CD4-positive, alpha-beta T cell (primary cell): ENCODE data around the gene ABCC9. TPM values are rescaled to one million over a fixed set of nuclear protein-coding genes. Genes with fewer than 3 reads are reported as not detected.

ENCODE experiments used
- ATAC-seq: fragments of 200-7000 bp; cut with Tn5 transposase; one replicate; pipeline ENCODE4 v1.10.0; 2022; ENCODE audit warnings: mild to moderate bottlenecking; ENCODE audit not compliant: poor library complexity
- CTCF ChIA-PET: fragments of 350-600 bp; sonication (Branson Sonifier 250); formaldehyde crosslinking; loops from one replicate; lab custom pipeline; 2021; ENCODE audit warnings: antibody characterized with exemption, inconsistent platforms; lab: Charles Lee
- POLR2A ChIA-PET: fragments of 350-600 bp; sonication (Branson Sonifier 250); formaldehyde crosslinking; loops from one replicate; lab custom pipeline; 2021; ENCODE audit warnings: antibody characterized with exemption, inconsistent platforms; lab: Charles Lee
- DNase-seq, 14 experiments: peaks; one replicate each; pipeline ENCODE4 v3.0.0-alpha.2; 2013 to 2020; ENCODE audit warnings: mixed read lengths in 2 of 14
- H3K27ac ChIP-seq, 2 donors: one replicate each; pipeline versions ENCODE4 v1.5.1 to v1.7.0; 2013; ENCODE audit warnings: low read length in 2 of 2, low read depth in 1 of 2, mild to moderate bottlenecking in 1 of 2
- H3K27me3 ChIP-seq, 2 experiments: 1 replicate in 1 of 2; 2 replicates in 1 of 2; pipeline versions ENCODE4 v1.6.1 to v1.7.0; 2013; ENCODE audit warnings: low read length in 2 of 2, control low read depth in 1 of 2, mild to moderate bottlenecking in 1 of 2, moderate library complexity in 1 of 2; ENCODE audit not compliant: insufficient read depth in 2 of 2, control insufficient read depth in 1 of 2
- H3K36me3 ChIP-seq: one replicate; pipeline ENCODE4 v1.6.1; 2013; ENCODE audit warnings: low read length, control low read depth; ENCODE audit not compliant: insufficient read depth
- H3K4me1 ChIP-seq: one replicate; pipeline ENCODE4 v1.6.1; 2013; ENCODE audit warnings: low read length, control low read depth; ENCODE audit not compliant: insufficient read depth
- H3K4me3 ChIP-seq: one replicate; pipeline ENCODE4 v1.5.1; 2013; ENCODE audit warnings: mild to moderate bottlenecking, low read length, moderate library complexity
- H3K9me3 ChIP-seq, 2 experiments: 1 replicate in 1 of 2; 2 replicates in 1 of 2; pipeline versions ENCODE4 v1.6.1 to v1.7.0; 2013; ENCODE audit warnings: low read length in 2 of 2, mild to moderate bottlenecking in 2 of 2, control low read depth in 1 of 2, moderate library complexity in 1 of 2; ENCODE audit not compliant: control insufficient read depth in 1 of 2, insufficient read depth in 1 of 2
- H3K27ac Mint-ChIP-seq: one replicate; pipeline ENCODE4 v1.8.0; 2020; ENCODE audit warnings: mixed read lengths
- H3K27me3 Mint-ChIP-seq: one replicate; pipeline ENCODE4 v1.8.0; 2021; ENCODE audit warnings: mixed read lengths
- H3K36me3 Mint-ChIP-seq: one replicate; pipeline ENCODE4 v1.8.0; 2021; ENCODE audit warnings: low read depth, mixed read lengths
- H3K4me1 Mint-ChIP-seq: one replicate; pipeline ENCODE4 v1.8.0; 2021; ENCODE audit warnings: low read depth, mixed read lengths
- H3K4me3 Mint-ChIP-seq: one replicate; pipeline ENCODE4 v1.8.0; 2020; ENCODE audit warnings: mild to moderate bottlenecking, mixed read lengths
- H3K9me3 Mint-ChIP-seq: one replicate; pipeline ENCODE4 v1.8.0; 2020; ENCODE audit warnings: mixed read lengths
- intact Hi-C, 2 experiments: fragments of 100-400 bp; cut with DNase I in 1 of 2; cut with micrococcal nuclease in 1 of 2; formaldehyde crosslinking; loops; one replicate each; pipeline versions ENCODE4 v1.15.1 to v1.9.0; 2023 to 2025; cut with DNase I, micrococcal nuclease
- total RNA-seq, 174 experiments: library from RNA in 2 of 174; stranded (reverse) in 2 of 174; gene quantifications; one replicate each; pipeline ENCODE4 v1.2.3 and lab custom pipeline; 2021 to 2026
- TF ChIP-seq, protein P1 (sequence below): fragments of 200-600 bp; IDR thresholded peaks from one replicate; pipeline ENCODE4 v1.8.0; 2022; ENCODE audit warnings: antibody characterized with exemption, mild to moderate bottlenecking

Gene ABCC9
- total RNA-seq, 2 experiments from 2014 or later: not detected

GRCh38 chr12:21819236-21819635, 122.0 kb downstream of the ABCC9 start:
- Histone ChIP-seq H3K4me1 (no peaks in the 10 kb centered on the region), H3K36me3 (no peaks in the 10 kb centered on the region), H3K4me3 (no peak overlapping the region), H3K9me3 (no peaks in the 10 kb centered on the region), H3K27ac (no peak overlapping the region), H3K27me3 (no peaks in the 10 kb centered on the region)
- Mint-ChIP-seq H3K9me3 (no peaks in the 10 kb centered on the region), H3K4me3 (no peak overlapping the region), H3K27me3 (no peaks in the 10 kb centered on the region), H3K36me3 (no peaks in the 10 kb centered on the region), H3K27ac (no peak overlapping the region), H3K4me1 (no peaks in the 10 kb centered on the region)
- CTCF ChIA-PET: no interaction called here
- POLR2A ChIA-PET: no interaction called here
- ATAC-seq (no peak), DNase-seq (no peak)
- intact Hi-C loops: no loop called here
- TF ChIP-seq, protein P1, sequence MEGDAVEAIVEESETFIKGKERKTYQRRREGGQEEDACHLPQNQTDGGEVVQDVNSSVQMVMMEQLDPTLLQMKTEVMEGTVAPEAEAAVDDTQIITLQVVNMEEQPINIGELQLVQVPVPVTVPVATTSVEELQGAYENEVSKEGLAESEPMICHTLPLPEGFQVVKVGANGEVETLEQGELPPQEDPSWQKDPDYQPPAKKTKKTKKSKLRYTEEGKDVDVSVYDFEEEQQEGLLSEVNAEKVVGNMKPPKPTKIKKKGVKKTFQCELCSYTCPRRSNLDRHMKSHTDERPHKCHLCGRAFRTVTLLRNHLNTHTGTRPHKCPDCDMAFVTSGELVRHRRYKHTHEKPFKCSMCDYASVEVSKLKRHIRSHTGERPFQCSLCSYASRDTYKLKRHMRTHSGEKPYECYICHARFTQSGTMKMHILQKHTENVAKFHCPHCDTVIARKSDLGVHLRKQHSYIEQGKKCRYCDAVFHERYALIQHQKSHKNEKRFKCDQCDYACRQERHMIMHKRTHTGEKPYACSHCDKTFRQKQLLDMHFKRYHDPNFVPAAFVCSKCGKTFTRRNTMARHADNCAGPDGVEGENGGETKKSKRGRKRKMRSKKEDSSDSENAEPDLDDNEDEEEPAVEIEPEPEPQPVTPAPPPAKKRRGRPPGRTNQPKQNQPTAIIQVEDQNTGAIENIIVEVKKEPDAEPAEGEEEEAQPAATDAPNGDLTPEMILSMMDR: no peak

- Mint-ChIP-seq H3K4me3 (no peak overlapping the region), H3K27me3 (no peaks in the 10 kb centered on the region), H3K36me3 (no peaks in the 10 kb centered on the region), H3K4me1 (no peaks in the 10 kb centered on the region), H3K27ac (no peak overlapping the region), H3K9me3 (no peaks in the 10 kb centered on the region)
- Histone ChIP-seq H3K9me3 (no peaks in the 10 kb centered on the region), H3K36me3 (no peaks in the 10 kb centered on the region), H3K27me3 (no peaks in the 10 kb centered on the region), H3K27ac (no peak overlapping the region), H3K4me1 (no peaks in the 10 kb centered on the region), H3K4me3 (no peak overlapping the region)
- DNase-seq (no peak), ATAC-seq (no peak)
- CTCF ChIA-PET: interaction anchor here (1.0 kb wide), 1 partner anchor 12 kb away, joined by 3 read pairs; no protein-coding TSS in a partner anchor
- TF ChIP-seq, protein P1: no peak
- POLR2A ChIA-PET: no interaction called here
- intact Hi-C loops: no loop called here
These were observed 122.6 kb downstream of the ABCC9 start for GRCh38 chr12:21818627-21819026.

DNA sequence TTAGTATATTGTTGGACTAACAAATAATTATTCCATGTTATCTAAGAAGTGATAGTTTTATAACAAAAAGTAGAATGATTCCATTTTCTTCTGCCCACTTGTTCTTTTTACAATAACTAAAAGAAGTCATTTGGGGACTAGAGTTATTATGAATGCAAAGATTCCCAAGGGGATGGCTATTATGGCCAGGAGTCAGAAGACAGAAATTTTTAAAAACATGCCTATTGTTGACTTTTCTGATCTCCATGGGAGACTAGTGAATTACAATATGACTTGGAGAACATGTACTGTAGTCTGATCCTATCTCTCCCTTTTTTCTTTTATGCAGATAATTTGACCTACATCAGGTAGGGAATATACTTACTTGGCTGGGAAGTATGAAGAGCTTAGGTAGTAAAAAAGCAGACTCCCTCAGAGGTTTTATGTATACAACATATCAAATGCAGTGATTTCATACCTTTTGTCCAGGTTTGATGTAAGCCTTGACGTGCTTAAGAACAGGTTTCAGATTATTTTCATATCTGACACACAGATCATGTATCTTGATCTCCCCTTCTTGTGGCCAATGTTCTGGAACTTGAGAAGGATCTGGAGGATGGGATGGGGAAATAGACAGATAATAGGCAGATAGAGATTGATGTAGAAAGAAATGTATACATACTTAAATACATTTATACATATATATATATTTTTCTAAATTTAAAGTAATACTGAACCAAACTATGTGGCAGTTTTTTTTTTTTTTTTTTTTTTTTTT, 125.7 kb downstream of the ABCC9 start:
- no peak for ATAC-seq
- H3K36me3 ChIP-seq: no peaks in the 10 kb centered on the region
- H3K27me3 Mint-ChIP-seq: no peaks in the 10 kb centered on the region
- no peaks in the 10 kb centered on the region for H3K27me3 ChIP-seq
- H3K27ac Mint-ChIP-seq: no peak overlapping the region
- H3K9me3 ChIP-seq: no peaks in the 10 kb centered on the region
- intact Hi-C loops: no loop called here
- no peak overlapping the region for H3K4me3 ChIP-seq
- no peaks in the 10 kb centered on the region for H3K9me3 Mint-ChIP-seq
- no peaks in the 10 kb centered on the region for H3K36me3 Mint-ChIP-seq
- no peaks in the 10 kb centered on the region for H3K4me1 Mint-ChIP-seq
- no peaks in the 10 kb centered on the region for H3K4me1 ChIP-seq
- TF ChIP-seq, protein P1: no peak
- CTCF ChIA-PET: interaction anchor here (0.7 kb wide), 1 partner anchor 930 kb away, joined by 3 read pairs; no protein-coding TSS in a partner anchor
- no peak overlapping the region for H3K4me3 Mint-ChIP-seq
- POLR2A ChIA-PET: no interaction called here
- no peak for DNase-seq
- no peak overlapping the region for H3K27ac ChIP-seq
